ENCODE results near the gene CALY.
A peak's percentile ranks its signal among the peaks of the same experiment; 100 is the strongest.
"Not testable (repeated sequence)": the region's sequence is repeated elsewhere in the genome, so short reads cannot be mapped to it uniquely, and the experiment has no call there.

CALY gene

GRCh38 chr10:133336577-133337369, at the start of gene CALY:
Gene CALY (minus strand): TSS chr10:133336896. CDS start chr10:133328989, 7,907 bp downstream.
- peak; percentile 75 for DNase-seq
- ATAC-seq = no peak

- DNase-seq = no peak
- no peak for ATAC-seq
Observed at GRCh38 chr10:133385214-133385613, 48.5 kb upstream of the CALY start.

DNA sequence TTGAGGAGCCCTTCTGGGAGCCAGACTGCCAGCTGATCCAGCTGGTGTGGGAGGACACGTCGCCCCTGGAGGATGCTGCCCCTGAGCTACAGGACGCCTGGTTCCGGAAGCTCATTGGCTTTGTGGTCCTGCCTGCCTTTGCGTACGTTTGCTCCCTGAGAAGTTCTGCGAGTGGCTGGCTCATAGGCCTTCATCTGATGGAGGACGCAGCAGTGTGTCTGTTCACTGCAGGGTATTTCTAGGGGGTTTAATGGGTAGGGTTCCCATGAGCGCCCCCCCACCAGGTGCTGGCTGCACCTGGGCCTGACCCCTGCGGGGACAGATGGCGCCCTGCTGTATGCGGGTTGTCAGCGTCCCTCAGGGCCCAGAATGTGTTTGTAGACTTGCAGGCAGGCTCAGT, 47.4 kb upstream of the CALY start:
- no peak for ATAC-seq

GRCh38 chr10:133383551-133383950, 46.9 kb upstream of the CALY start:
- no peak for DNase-seq
- no peak for ATAC-seq

More for the DNA sequence above, 47.4 kb upstream of the CALY start:
- DNase-seq = no peak

- DNase-seq (no peak), ATAC-seq (no peak)
Observed at GRCh38 chr10:133381036-133381435, 44.3 kb upstream of the CALY start.

GRCh38 chr10:133379801-133380666, 43.3 kb upstream of the CALY start:
- ATAC-seq (no peak), DNase-seq (no peak)

- DNase-seq = peak; percentile 77
- peak; percentile 72 for ATAC-seq
Observed at GRCh38 chr10:133379152-133379800, 42.6 kb upstream of the CALY start, which contains the start of gene PAOX. Gene PAOX (plus strand): TSS chr10:133379262. CDS start chr10:133379317, 55 bp downstream.

- peak; percentile 45 for ATAC-seq
Observed at GRCh38 chr10:133378251-133379096, 41.8 kb upstream of the CALY start.

GRCh38 chr10:133377818-133378250, 41.1 kb upstream of the CALY start:
- DNase-seq (no peak), ATAC-seq (no peak)

More at GRCh38 chr10:133378251-133379096, 41.8 kb upstream of the CALY start:
- peak; percentile 67 for DNase-seq

GRCh38 chr10:133377025-133377817, 40.5 kb upstream of the CALY start:
- DNase-seq (no peak), ATAC-seq (no peak)

DNA sequence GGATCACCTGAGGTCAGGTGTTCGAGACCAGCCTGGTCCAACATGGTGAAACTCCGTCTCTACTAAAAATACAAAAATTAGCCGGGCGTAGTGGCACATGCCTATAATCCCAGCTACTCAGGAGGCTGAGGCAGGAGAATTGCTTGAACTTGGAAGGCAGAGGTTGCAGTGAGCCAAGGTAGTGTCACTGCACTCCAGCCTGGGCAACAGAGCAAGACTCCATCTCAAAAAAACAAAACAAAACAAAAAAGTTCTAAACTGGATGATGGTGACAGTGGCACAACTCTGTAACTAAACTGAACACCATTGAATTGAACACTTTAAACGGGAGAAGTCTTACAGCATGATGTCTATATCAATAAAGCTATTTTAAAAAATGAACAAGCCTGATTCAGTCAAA, 39.5 kb upstream of the CALY start:
- not testable (repeated sequence) for DNase-seq, ATAC-seq

DNA sequence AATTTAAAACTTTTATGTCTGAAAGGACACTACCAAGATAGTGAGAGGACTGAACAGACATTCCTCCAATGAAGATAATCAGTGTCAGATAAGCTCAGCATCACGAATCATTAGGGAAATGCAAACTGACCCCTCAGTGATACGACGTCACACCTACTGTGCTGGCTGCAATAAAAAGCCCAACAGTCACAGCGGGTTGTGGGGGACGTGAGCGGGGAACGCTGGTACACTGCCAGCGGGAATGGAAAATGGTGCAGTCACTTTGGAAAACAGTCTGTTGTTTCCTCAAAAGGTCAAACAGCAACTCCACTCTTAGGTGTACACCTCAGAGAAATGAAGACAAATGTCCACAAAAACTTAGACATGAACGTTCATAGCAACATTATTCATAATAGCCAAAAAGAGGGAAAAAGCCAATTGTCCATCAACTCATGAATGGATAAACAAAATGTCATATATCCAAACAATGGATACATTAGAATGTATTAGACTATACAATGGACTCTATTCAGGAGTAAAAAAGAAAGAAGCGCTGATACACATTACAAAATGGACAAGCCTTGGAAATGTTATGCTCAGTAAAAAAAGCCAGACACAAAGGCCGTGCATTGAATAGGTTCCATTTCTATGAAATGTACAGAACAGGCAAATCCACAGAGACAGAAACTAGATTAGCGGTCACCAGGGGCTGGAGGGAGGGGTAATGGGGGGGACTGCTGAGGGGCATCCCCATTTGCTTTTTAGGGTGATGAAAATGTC, 38.8 kb upstream of the CALY start:
- ATAC-seq (no peak), DNase-seq (no peak)

DNA sequence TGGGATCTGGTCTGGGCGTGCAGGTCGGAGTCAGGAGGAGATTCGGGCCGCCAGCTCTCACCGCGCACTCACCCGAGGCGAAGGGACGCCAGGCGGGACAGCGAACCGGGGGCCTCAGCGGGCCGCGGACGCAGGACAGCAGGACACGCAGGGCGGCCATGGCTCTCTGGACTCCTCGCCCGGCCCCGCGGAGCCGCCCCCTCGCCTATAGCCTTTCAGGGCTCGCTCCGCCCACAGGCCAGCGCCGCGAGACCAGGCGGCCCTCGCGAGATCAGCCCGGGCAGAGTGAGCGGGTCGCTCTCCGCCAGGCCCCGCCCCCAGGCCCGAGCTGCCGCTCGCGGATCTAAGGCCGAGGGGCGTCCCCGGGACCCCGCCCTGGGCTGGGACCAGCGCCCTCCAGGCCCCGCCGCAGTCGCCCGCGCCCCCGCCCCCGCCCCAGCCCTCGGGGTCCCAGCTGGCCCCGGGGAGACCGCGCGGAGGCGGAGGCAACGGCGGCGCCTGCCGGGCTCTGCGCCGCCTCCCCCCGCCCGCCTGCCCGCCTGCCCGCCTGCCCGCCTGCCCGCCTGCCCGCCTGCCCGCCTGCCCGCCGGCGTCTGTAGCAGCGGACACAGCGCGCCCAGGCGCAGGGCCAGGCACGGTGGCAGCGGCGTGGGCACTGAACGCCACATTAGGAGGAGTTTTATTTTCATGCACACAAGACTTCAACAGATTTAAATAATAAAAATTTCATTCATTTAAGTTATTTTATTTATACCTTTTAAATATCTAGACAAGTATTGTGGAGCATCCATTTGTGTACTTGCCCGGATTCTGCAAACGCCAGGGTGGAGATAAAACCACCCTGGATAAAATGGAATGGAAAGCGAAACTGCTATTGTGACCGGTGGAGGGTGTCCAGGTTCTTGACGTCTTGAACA, 36.7 kb upstream of the CALY start, which contains the start of gene ECHS1:
TSS of gene ECHS1 (minus strand) at position 181 of the 917 bp plus-strand sequence. CDS start at position 160, 21 bp downstream.
- DNase-seq = peak; percentile 98
- peak; percentile 98 for ATAC-seq

DNA sequence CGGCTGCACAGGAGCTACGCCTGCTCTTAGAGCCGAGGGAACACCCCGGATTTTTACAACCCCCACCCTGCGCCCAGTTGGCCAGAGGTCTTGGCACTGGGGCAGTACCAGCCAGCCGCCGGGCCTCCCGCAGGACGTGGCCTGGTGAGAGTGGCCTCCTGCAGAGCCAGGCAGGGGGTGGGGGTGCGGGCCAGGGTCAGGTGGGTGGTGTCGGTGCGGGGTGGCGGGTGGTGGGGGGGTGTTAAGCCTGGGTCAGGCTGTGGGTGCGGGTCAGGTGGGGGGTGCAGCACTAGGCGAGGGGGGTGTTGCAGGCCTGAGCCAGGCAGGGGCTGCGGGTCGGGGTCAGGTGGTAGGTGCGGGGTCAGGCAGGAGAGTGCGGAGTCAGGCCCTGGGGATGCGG, 35.8 kb upstream of the CALY start:
- DNase-seq = no peak
- no peak for ATAC-seq

DNA sequence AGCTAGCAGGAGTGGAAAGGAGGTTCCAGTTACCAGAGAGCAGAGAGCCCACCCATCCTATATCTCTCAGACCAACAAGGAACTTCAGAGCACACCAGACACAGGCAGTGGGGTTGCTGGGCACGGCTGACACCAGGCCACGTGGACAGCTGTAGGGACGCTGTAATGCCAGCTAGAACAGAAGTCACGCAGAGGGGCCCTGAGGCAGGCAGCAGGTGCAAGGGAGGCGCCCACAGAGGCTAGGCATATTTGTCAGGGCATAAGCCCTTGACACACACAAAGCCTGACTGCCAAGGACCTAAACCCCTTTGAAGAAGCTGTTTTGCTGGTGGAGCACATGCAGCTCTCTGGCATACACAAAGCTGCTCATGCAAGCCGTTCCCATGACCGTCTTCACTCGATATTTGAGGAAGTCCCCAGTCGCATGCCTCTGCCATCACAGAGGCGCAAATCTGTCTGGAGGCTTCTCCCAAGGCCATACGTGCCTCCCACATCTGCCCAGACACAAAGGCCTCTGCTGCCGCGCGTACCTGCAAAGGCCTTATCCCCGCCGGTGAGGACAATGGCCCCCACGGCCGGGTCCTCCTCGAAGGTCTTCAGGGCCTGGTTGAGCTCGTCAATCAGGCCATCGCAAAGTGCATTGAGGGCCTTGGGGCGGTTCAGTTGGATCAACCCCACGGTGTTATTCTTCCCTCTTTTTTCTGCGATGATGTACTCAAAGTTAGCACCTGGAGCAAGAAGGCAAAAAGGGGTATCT, 33.5 kb upstream of the CALY start:
- DNase-seq = no peak
- no peak for ATAC-seq

GRCh38 chr10:133368153-133368552, 31.5 kb upstream of the CALY start:
- no peak for ATAC-seq
- no peak for DNase-seq

DNA sequence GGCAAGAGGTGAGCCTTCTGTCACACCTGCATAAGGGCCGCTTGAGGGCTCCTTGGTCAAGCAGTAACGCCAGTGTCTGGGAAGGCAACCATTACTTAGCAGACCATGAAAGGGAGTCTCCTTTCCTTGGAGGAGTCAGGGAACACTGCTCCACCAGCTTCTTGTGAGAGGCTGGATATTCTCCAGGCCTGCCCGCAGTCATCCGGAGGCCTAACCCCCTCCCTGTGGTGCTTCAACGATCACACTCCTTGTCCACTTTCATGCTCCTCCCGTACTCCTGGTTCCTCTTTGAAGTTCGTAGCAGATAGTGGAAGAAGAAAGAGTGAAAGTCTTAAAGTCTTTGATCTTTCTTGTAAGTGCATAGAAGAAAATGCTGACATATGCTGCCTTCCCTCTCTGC, 30.8 kb upstream of the CALY start:
- not testable (repeated sequence) for ATAC-seq, DNase-seq

- ATAC-seq (no peak), DNase-seq (no peak)
Observed at GRCh38 chr10:133366751-133367150, 30.1 kb upstream of the CALY start.
